Esophagus squamous epithelium (tissue), 4 donors: ENCODE data around the gene HACL1.

Experiments used
- POLR2A ChIP-seq, 4 donors: fragments of 450-650 bp; IDR thresholded peaks; one replicate each; pipeline ENCODE4 v1.6.1; 2017; ENCODE audit warnings: antibody characterized with exemption in 4 of 4, mild to moderate bottlenecking in 4 of 4, moderate library complexity in 3 of 4
- TF ChIP-seq, protein P1 (sequence below), 6 experiments: fragments of 450-650 bp in 4 of 6; fragments of 200-600 bp in 2 of 6; sonication (generic) in 2 of 6; IDR thresholded peaks; one replicate each; pipeline ENCODE4 v1.5.1; 2016 to 2019; ENCODE audit warnings: antibody characterized with exemption in 6 of 6, mild to moderate bottlenecking in 4 of 6, moderate library complexity in 4 of 6

GRCh38 chr3:15630646-15631350 is 29.4 kb upstream of the HACL1 start:
- TF ChIP-seq, protein P1, sequence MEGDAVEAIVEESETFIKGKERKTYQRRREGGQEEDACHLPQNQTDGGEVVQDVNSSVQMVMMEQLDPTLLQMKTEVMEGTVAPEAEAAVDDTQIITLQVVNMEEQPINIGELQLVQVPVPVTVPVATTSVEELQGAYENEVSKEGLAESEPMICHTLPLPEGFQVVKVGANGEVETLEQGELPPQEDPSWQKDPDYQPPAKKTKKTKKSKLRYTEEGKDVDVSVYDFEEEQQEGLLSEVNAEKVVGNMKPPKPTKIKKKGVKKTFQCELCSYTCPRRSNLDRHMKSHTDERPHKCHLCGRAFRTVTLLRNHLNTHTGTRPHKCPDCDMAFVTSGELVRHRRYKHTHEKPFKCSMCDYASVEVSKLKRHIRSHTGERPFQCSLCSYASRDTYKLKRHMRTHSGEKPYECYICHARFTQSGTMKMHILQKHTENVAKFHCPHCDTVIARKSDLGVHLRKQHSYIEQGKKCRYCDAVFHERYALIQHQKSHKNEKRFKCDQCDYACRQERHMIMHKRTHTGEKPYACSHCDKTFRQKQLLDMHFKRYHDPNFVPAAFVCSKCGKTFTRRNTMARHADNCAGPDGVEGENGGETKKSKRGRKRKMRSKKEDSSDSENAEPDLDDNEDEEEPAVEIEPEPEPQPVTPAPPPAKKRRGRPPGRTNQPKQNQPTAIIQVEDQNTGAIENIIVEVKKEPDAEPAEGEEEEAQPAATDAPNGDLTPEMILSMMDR (IDR thresholded peaks at IDR 0.05), result no peak
- TF ChIP-seq POLR2A (IDR thresholded peaks at IDR 0.05), result no peak
